Measurements from ENCODE around the gene FADS2. TPM values are rescaled to one million over a fixed set of nuclear protein-coding genes. Genes with fewer than 3 reads are reported as not detected.
A peak's percentile ranks its signal among the peaks of the same experiment; 100 is the strongest.

The FADS2 gene
- total RNA-seq, 1 experiment from 2014 or later = 14.2 TPM

DNA sequence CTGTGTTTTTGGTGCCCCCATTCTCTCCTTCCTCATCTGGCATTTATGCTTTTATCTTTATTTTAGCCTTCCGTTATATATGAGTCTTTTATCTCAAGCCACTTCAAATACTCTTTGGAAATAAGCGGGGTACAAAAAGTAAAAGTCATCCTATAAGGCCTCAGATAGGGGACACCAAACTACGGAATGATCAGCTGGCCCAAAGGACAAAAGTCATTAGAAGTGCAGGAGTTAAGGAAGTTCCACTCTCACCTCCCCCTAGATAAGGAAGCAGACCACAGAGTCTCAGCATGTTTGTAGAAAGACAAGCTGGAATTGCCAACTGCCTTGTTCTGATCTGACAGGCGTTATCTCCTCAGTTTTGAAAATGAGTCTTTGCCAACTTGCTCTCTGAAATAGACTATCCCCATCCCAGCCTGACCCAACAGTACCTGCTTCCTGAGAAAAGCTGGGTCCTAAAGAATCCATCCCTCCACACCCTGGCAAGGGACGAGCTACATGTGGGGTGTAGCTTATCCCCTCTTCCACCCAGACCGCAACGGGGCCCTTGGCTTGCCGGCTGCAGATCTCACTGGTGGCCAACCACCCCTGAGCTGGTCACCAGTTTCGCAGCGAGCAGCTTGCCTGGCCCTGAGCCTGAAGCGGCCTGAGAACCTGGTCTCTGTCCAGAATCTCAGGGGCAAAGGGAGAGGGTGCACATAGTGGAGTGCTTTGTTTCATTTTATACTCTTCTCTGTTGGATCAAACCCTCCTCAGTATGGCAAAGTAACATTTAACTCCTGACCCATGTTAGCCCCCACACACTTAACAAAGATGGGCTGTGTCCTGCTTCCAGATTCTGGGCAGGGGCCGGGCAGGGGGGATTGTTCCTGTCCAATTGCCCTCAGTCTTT is 13.8 kb downstream of the FADS2 start:
- H3K9me3 ChIP-seq (replicated peaks) = no peaks in the 10 kb centered on the region
- H3K27ac ChIP-seq = no peak overlapping the region
- no peak overlapping the region for H3K4me3 ChIP-seq
- no peaks in the 10 kb centered on the region for H3K27me3 ChIP-seq
- no peak for DNase-seq
- H3K4me1 ChIP-seq = no peaks in the 10 kb centered on the region
- H3K36me3 ChIP-seq = no peaks in the 10 kb centered on the region

DNA sequence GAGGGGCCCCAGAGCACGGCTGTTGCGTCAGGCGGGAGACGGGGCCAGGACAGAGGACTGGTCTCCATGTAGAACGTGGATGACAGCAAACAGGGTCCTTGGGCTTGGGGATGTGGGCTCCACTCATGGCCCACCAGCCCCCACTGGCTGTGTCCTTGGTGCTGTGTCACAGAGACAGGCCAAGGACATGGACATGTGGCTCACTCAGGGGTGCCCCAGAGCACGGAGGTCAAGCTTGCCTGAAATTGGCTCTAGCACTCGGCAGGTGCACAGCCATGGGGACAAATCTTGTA is 14.4 kb downstream of the FADS2 start:
- no peaks in the 10 kb centered on the region for H3K9me3 ChIP-seq (replicated peaks)
- no peaks in the 10 kb centered on the region for H3K36me3 ChIP-seq
- H3K4me1 ChIP-seq = no peaks in the 10 kb centered on the region
- H3K4me3 ChIP-seq = no peak overlapping the region
- no peaks in the 10 kb centered on the region for H3K27me3 ChIP-seq
- H3K27ac ChIP-seq = no peak overlapping the region
- DNase-seq = no peak

- H3K4me3 ChIP-seq = no peak overlapping the region
- H3K36me3 ChIP-seq = no peaks in the 10 kb centered on the region
- H3K27ac ChIP-seq = no peak overlapping the region
- H3K27me3 ChIP-seq = no peaks in the 10 kb centered on the region
- no peaks in the 10 kb centered on the region for H3K4me1 ChIP-seq
- DNase-seq = no peak
- H3K9me3 ChIP-seq (replicated peaks) = no peaks in the 10 kb centered on the region
Observed at GRCh38 chr11:61844909-61845565, 16.9 kb downstream of the FADS2 start.

GRCh38 chr11:61846362-61847020 is 18.4 kb downstream of the FADS2 start:
- Histone ChIP-seq H3K27ac (no peak overlapping the region), H3K4me3 (no peak overlapping the region), H3K27me3 (no peaks in the 10 kb centered on the region), H3K36me3 (no peaks in the 10 kb centered on the region), H3K9me3 (replicated peaks) (no peaks in the 10 kb centered on the region), H3K4me1 (no peaks in the 10 kb centered on the region)
- no peak for DNase-seq

GRCh38 chr11:61847914-61848581 is 19.9 kb downstream of the FADS2 start:
- Histone ChIP-seq H3K27me3 (no peaks in the 10 kb centered on the region), H3K4me3 (no peak overlapping the region), H3K9me3 (replicated peaks) (no peaks in the 10 kb centered on the region), H3K4me1 (no peaks in the 10 kb centered on the region), H3K36me3 (no peaks in the 10 kb centered on the region), H3K27ac (no peak overlapping the region)
- no peak for DNase-seq

DNA sequence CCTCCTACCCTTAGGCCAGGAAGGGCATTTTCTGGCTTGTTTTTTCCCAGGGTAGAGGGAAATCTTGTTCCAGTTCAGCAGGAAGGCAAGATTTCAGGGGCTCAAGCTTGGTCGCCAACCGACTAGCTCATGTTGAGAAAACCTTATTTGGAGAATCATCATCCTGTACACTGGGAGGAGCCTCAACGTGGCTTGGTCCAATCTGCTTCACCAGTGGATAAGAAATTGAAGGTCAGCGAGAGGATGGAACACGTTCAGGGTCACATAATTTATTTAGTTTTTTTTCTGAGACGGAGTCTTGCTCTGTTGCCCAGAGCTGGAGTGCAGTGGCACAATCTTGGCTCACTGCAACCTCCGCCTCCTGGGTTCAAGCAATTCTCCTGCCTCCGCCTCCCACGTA is 20.5 kb downstream of the FADS2 start:
- no peak for DNase-seq
- H3K4me3 ChIP-seq = no peak overlapping the region
- no peaks in the 10 kb centered on the region for H3K36me3 ChIP-seq
- no peaks in the 10 kb centered on the region for H3K9me3 ChIP-seq (replicated peaks)
- H3K4me1 ChIP-seq = no peaks in the 10 kb centered on the region
- H3K27me3 ChIP-seq = no peaks in the 10 kb centered on the region
- no peak overlapping the region for H3K27ac ChIP-seq

GRCh38 chr11:61850687-61851086 is 22.6 kb downstream of the FADS2 start:
- no peak overlapping the region for H3K27ac ChIP-seq
- H3K4me1 ChIP-seq = no peaks in the 10 kb centered on the region
- DNase-seq = no peak
- no peaks in the 10 kb centered on the region for H3K36me3 ChIP-seq
- H3K4me3 ChIP-seq = no peak overlapping the region
- H3K9me3 ChIP-seq (replicated peaks) = no peaks in the 10 kb centered on the region
- no peaks in the 10 kb centered on the region for H3K27me3 ChIP-seq

GRCh38 chr11:61851113-61851899 is 23.2 kb downstream of the FADS2 start:
- no peak for DNase-seq
- H3K4me1 ChIP-seq = no peaks in the 10 kb centered on the region
- no peak overlapping the region for H3K4me3 ChIP-seq
- no peak overlapping the region for H3K27ac ChIP-seq
- H3K36me3 ChIP-seq = no peaks in the 10 kb centered on the region
- H3K27me3 ChIP-seq = no peaks in the 10 kb centered on the region
- H3K9me3 ChIP-seq (replicated peaks) = no peaks in the 10 kb centered on the region

DNA sequence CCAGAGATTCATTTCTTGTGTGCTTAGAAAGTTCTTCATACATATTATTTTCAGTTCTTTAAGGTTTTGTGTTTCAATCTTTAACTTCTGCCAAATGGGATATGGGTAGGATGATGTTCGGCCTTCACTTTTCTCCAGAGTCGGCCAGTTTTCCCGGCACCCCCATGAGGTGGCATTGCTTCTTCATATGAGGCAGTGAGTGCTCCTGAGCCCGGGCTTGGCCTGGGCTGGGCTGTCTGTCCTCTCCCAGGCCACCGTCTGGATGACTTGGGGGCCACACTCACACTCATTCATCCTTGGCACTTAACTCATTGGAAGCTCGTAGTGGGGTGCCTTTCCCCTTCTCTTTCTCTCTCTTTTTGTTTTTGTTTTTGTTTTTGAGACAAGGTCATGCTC is 23.8 kb downstream of the FADS2 start:
- Histone ChIP-seq H3K4me1 (no peaks in the 10 kb centered on the region), H3K9me3 (replicated peaks) (no peaks in the 10 kb centered on the region), H3K27ac (no peak overlapping the region), H3K27me3 (no peaks in the 10 kb centered on the region), H3K4me3 (no peak overlapping the region), H3K36me3 (no peaks in the 10 kb centered on the region)
- no peak for DNase-seq

- Histone ChIP-seq H3K27me3 (no peaks in the 10 kb centered on the region), H3K4me3 (no peak overlapping the region), H3K27ac (no peak overlapping the region), H3K36me3 (no peaks in the 10 kb centered on the region), H3K4me1 (no peaks in the 10 kb centered on the region), H3K9me3 (replicated peaks) (no peaks in the 10 kb centered on the region)
- DNase-seq = no peak
Observed at GRCh38 chr11:61853698-61854169, 25.6 kb downstream of the FADS2 start.

DNA sequence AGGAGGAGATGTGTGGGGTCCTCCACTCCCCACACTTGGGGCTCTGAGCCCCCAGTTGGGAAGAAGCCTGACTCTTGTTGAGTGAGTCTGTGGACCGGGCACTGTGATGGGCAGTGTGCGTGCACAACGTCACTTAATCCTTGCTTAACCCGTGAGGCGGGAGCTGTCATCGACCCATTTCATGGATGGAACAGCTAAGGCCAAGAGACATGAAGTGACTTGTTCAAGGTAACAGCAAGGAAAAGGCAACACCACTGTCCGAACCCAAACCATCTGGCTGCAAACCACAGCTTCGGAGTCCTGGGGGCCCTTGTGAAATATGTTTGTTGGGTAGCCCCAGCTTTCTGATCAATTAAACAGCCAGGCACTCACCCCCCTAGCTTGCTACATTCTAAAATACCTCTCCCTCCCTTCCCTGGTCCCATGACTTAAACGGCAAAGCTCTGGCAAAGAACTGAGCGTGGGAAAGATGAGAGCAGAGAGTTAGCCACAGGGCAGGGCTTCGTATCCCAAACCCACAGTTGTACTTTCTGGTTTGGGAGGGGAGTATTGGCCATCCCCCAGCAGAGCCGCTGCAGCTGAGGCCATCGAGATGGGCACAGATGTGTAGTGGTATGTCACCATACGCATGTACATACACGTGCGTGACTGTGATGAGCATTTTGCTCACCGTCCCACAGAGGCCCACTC is 26.3 kb downstream of the FADS2 start:
- no peaks in the 10 kb centered on the region for H3K4me1 ChIP-seq
- H3K9me3 ChIP-seq (replicated peaks) = no peaks in the 10 kb centered on the region
- H3K27ac ChIP-seq = no peak overlapping the region
- no peak for DNase-seq
- no peaks in the 10 kb centered on the region for H3K27me3 ChIP-seq
- no peak overlapping the region for H3K4me3 ChIP-seq
- no peaks in the 10 kb centered on the region for H3K36me3 ChIP-seq

- no peaks in the 10 kb centered on the region for H3K9me3 ChIP-seq (replicated peaks)
- no peak for DNase-seq
- H3K27me3 ChIP-seq = no peaks in the 10 kb centered on the region
- H3K27ac ChIP-seq = no peak overlapping the region
- H3K36me3 ChIP-seq = no peaks in the 10 kb centered on the region
- H3K4me1 ChIP-seq = no peaks in the 10 kb centered on the region
- no peak overlapping the region for H3K4me3 ChIP-seq
Observed at GRCh38 chr11:61854966-61855714, 27.0 kb downstream of the FADS2 start.

DNA sequence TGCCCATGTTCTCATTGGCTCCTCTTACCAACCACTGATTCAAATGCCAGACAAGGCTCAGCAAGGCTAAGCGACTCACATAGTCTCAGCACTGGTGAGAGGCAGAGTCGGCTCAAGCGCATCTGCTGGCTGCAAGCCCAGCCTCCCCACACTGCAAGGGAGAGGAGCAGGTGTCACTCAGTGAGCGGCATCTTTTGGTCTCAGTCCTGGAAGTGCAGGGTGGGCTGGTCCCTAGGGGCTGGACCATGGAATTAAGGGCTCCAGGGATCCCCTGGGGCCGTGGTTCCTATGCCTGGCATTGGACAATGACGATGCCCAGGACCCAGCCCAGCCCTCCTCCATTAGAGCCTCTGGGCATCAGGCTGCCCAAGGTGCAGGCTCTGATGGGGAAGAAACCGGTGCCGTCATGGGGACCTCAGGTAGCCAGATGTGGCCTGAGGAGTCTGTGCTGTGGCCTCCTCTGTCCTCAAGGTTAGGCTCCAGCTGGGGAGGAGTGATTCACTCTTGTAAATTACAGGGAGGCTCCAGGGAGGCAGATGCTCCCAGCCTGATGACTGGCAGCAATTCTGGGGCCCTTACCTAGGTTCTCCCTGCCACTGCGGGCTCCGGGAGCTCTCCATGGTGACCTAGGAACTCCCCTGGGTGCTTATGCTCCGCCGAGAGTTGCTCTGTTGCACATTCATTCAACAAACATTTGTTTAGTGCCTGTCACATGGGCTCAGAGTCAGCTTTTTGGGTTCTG is 28.0 kb downstream of the FADS2 start:
- no peaks in the 10 kb centered on the region for H3K36me3 ChIP-seq
- DNase-seq = peak; percentile 22 to 32
- no peaks in the 10 kb centered on the region for H3K27me3 ChIP-seq
- no peaks in the 10 kb centered on the region for H3K4me1 ChIP-seq
- no peaks in the 10 kb centered on the region for H3K9me3 ChIP-seq (replicated peaks)
- H3K4me3 ChIP-seq = no peak overlapping the region
- H3K27ac ChIP-seq = no peak overlapping the region

All from SJCRH30 (cell line).